Measurements from ENCODE around the gene ALPG. TPM values are rescaled to one million over a fixed set of nuclear protein-coding genes. Genes with fewer than 3 reads are reported as not detected.
"Not testable (repeated sequence)": the region's sequence is repeated elsewhere in the genome, so short reads cannot be mapped to it uniquely, and the experiment has no call there.

ALPG gene
- total RNA-seq, 1 donor from 2014 or later = not detected

- DNase-seq (no peak), ATAC-seq (no peak)
- intact Hi-C loops (cut with micrococcal nuclease) = loop anchor here (10.0 kb wide), 1 partner anchor 543 kb away; no protein-coding TSS in a partner anchor
Observed at GRCh38 chr2:232447638-232448303, 41.1 kb downstream of the ALPG start.

- intact Hi-C loops (cut with micrococcal nuclease) = loop anchor here (10.0 kb wide), 1 partner anchor 543 kb away; no protein-coding TSS in a partner anchor
- ATAC-seq (no peak), DNase-seq (no peak)
Observed at GRCh38 chr2:232448304-232448690, 41.7 kb downstream of the ALPG start.

- no peak for ATAC-seq
- intact Hi-C loops (cut with micrococcal nuclease) = loop anchor here (10.0 kb wide), 1 partner anchor 545 kb away; no protein-coding TSS in a partner anchor
- no peak for DNase-seq
Observed at GRCh38 chr2:232449964-232450363, 43.3 kb downstream of the ALPG start.

GRCh38 chr2:232451645-232452044, 45.0 kb downstream of the ALPG start:
- ATAC-seq; DNase-seq; intact Hi-C loops (cut with micrococcal nuclease): not testable (repeated sequence)

- DNase-seq = no peak
- ATAC-seq = no peak
- intact Hi-C loops (cut with micrococcal nuclease) = no loop called here
Observed at GRCh38 chr2:232454630-232455029, 48.0 kb downstream of the ALPG start.

- DNase-seq = no peak
- intact Hi-C loops (cut with micrococcal nuclease) = no loop called here
- ATAC-seq = no peak
Observed at GRCh38 chr2:232455426-232456255, 49.0 kb downstream of the ALPG start, which contains the start of gene ALPI. Gene ALPI (plus strand): TSS chr2:232456153. CDS start chr2:232456200, 47 bp downstream.

GRCh38 chr2:232456296-232457120, 49.9 kb downstream of the ALPG start:
- ATAC-seq = no peak
- DNase-seq = no peak
- intact Hi-C loops (cut with micrococcal nuclease) = no loop called here

- DNase-seq (no peak), ATAC-seq (no peak)
- intact Hi-C loops (cut with micrococcal nuclease) = no loop called here
Observed at GRCh38 chr2:232457121-232458011, 50.7 kb downstream of the ALPG start.

- intact Hi-C loops (cut with micrococcal nuclease) = no loop called here
- DNase-seq (no peak), ATAC-seq (no peak)
Observed at GRCh38 chr2:232458051-232458660, 51.5 kb downstream of the ALPG start.

GRCh38 chr2:232458661-232459418, 52.2 kb downstream of the ALPG start:
- no peak for DNase-seq

GRCh38 chr2:232459419-232460035, 52.9 kb downstream of the ALPG start:
- ATAC-seq (no peak), DNase-seq (no peak)

More at GRCh38 chr2:232458661-232459418, 52.2 kb downstream of the ALPG start:
- intact Hi-C loops (cut with micrococcal nuclease) = no loop called here
- no peak for ATAC-seq

GRCh38 chr2:232460171-232460570, 53.5 kb downstream of the ALPG start:
- DNase-seq (no peak), ATAC-seq (no peak)
- intact Hi-C loops (cut with micrococcal nuclease) = no loop called here

More at GRCh38 chr2:232459419-232460035, 52.9 kb downstream of the ALPG start:
- intact Hi-C loops (cut with micrococcal nuclease) = no loop called here

Other genes with a start within 250 kb of the ALPG start
- not detected for gene ALPP, start 28.1 kb upstream of the ALPG start, total RNA-seq
- gene ALPI, start 49.3 kb downstream of the ALPG start, total RNA-seq = not detected
- 0.37 TPM for gene ECEL1, start 81.0 kb downstream of the ALPG start, total RNA-seq
- gene PRSS56, start 113.5 kb downstream of the ALPG start, total RNA-seq = 0.15 TPM
- gene CHRND, start 119.3 kb downstream of the ALPG start, total RNA-seq = not detected
- not detected for gene CHRNG, start 132.8 kb downstream of the ALPG start, total RNA-seq
- 1.7 TPM for gene TIGD1, start 143.7 kb downstream of the ALPG start, total RNA-seq
- 40.7 TPM for gene EIF4E2, start 143.8 kb downstream of the ALPG start, total RNA-seq
- gene EFHD1, start 226.8 kb downstream of the ALPG start, total RNA-seq = 21.7 TPM

Measured in left ventricle myocardium superior (tissue), 1 donor.